Measurements from ENCODE around the gene CCDC39. TPM values are rescaled to one million over a fixed set of nuclear protein-coding genes. Genes with fewer than 3 reads are reported as not detected.
"Not testable (repeated sequence)": the region's sequence is repeated elsewhere in the genome, so short reads cannot be mapped to it uniquely, and the experiment has no call there.

Gene CCDC39
- total and polyA plus RNA-seq, 2 of the 4 experiments (the other 2 are of a cell fraction) = not detected

DNA sequence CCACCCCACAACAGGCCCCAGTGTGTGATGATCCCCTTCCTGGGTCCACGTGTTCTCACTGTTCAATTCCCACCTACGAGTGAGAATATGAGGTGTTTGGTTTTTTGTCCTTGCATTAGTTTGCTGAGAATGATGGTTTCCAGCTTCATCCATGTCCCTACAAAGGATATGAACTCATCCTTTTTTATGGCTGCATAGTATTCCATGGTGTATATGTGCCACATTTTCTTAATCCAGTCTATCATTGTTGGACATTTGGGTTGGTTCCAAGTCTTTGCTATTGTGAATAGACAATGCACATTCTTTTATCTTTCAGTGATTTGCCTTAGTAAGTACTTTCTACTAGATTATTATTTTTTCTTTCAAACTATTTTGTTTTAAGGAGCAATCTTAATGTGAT is 60.7 kb downstream of the CCDC39 start:
- H2AK5ac ChIP-seq (ENCODE audit: low read depth, low read length); H3K18ac ChIP-seq (ENCODE audit: low read depth, low read length); H2BK5ac ChIP-seq (ENCODE audit: low read depth, low read length, poor library complexity, severe bottlenecking); H3K4ac ChIP-seq (ENCODE audit: low read depth, low read length); H3K4me3 ChIP-seq (ENCODE audit: insufficient read depth, low read depth, low read length); H3K14ac ChIP-seq (replicated peaks; ENCODE audit: low read depth, low read length); H3K23ac ChIP-seq (ENCODE audit: low read depth, low read length); H3K9me1 ChIP-seq (ENCODE audit: insufficient read depth, low read length); BruUV-seq (replicated peaks); H4K91ac ChIP-seq (ENCODE audit: insufficient read depth, low read depth, low read length); H2AK9ac ChIP-seq (replicated peaks; ENCODE audit: low read depth, low read length, poor library complexity); H4K20me1 ChIP-seq (ENCODE audit: insufficient read depth, low read length); H3K4me1 ChIP-seq (ENCODE audit: control insufficient read depth, insufficient read depth, low read length); ATAC-seq (ENCODE audit: low read depth); H3K36me3 ChIP-seq (ENCODE audit: control insufficient read depth, insufficient read depth, low read length); H3K27ac ChIP-seq (ENCODE audit: insufficient read depth, low read length); H3K56ac ChIP-seq (ENCODE audit: extremely low read depth, insufficient read depth, low read length); H3K9ac ChIP-seq (ENCODE audit: low read depth, low read length); H2BK20ac ChIP-seq (ENCODE audit: low read depth, low read length); H3K27me3 ChIP-seq (ENCODE audit: control insufficient read depth, insufficient read depth, low read length); H4K8ac ChIP-seq (ENCODE audit: low read depth in 2 of 2, low read length in 2 of 2); CTCF ChIA-PET; dilution Hi-C loops (cut with HindIII; ENCODE audit: low sequenced_read_pairs, unreplicated experiment); H2AFZ ChIP-seq (replicated peaks; ENCODE audit: low read length, poor library complexity); H3K79me1 ChIP-seq (ENCODE audit: low read depth in 1 of 2, low read length in 2 of 2); H2BK120ac ChIP-seq (ENCODE audit: low read depth, low read length); DNase-seq; H4K5ac ChIP-seq (ENCODE audit: low read depth, low read length); H2BK15ac ChIP-seq (ENCODE audit: low read depth, low read length); POLR2A ChIA-PET (ENCODE audit: unreplicated experiment); H3K4me2 ChIP-seq (ENCODE audit: low read depth, low read length); H3K9me3 ChIP-seq (ENCODE audit: control insufficient read depth, insufficient read depth, low read length): not testable (repeated sequence)
- intact Hi-C loops (cut with micrococcal nuclease) = loop anchor here (10.0 kb wide), 1 partner anchor 356 kb away; no protein-coding TSS in a partner anchor
- in situ Hi-C loops (cut with MboI; ENCODE audit: low sequenced_read_pairs) = loop anchor here (25.0 kb wide), 1 partner anchor 806 kb away; no protein-coding TSS in a partner anchor
- WGBS, 2 experiments (ENCODE audit: extremely low coverage in 2 of 2, insufficient read length in 1 of 2) = no CpG with 5 or more reads among the region's 2 CpGs
